Measurements from ENCODE around the gene MYO3A.
"Not testable (repeated sequence)": the region's sequence is repeated elsewhere in the genome, so short reads cannot be mapped to it uniquely, and the experiment has no call there.

MYO3A gene

DNA sequence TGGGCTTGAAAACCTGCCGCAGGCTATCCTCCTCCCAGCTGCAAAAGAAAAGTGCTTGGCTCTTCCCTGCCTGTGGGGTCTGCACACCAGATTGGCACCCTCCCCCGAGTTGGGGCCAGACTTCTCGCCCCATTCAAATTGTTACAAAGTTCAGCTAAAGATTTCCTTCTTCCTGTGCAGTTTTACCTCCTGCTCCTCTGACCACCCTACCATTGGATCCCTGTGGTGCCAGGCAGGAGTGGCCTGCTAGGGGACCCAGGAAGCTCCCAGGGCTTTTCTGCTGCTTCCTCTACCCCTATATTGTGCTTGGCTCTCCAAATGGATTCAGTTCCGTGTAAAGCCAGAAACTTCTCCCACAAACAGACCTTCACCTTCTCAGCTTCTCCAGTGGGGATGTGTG lies 147.4 kb downstream of the MYO3A start:
- no peak overlapping the region for H3K4me3 ChIP-seq (ENCODE audit: low read depth, low read length)
- TF ChIP-seq, protein P1, sequence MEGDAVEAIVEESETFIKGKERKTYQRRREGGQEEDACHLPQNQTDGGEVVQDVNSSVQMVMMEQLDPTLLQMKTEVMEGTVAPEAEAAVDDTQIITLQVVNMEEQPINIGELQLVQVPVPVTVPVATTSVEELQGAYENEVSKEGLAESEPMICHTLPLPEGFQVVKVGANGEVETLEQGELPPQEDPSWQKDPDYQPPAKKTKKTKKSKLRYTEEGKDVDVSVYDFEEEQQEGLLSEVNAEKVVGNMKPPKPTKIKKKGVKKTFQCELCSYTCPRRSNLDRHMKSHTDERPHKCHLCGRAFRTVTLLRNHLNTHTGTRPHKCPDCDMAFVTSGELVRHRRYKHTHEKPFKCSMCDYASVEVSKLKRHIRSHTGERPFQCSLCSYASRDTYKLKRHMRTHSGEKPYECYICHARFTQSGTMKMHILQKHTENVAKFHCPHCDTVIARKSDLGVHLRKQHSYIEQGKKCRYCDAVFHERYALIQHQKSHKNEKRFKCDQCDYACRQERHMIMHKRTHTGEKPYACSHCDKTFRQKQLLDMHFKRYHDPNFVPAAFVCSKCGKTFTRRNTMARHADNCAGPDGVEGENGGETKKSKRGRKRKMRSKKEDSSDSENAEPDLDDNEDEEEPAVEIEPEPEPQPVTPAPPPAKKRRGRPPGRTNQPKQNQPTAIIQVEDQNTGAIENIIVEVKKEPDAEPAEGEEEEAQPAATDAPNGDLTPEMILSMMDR (IDR thresholded peaks at IDR 0.05; ENCODE audit: borderline replicate concordance, insufficient read depth, low read depth, low read length): no peak

DNA sequence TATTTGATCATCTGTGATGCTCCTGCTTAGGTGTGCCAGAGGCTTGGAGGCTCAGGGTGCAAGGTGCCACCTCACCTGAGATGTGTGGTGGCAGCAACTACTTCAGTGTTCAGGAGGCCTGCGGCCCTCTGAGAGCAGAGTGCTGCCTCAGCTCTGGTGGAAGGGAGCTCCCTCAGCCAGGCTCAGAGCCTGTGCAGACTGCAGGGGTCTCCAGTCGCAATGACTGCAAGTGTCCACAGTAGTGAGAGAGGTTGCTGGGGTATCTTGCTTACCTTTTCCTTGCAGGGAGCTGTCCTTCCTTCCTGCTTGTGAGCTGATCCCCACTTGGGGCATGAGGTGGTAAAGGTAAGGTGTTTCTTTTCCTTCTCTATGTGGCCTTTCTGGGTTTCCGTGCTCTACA lies 151.5 kb downstream of the MYO3A start:
- no peak overlapping the region for H3K4me3 ChIP-seq (ENCODE audit: low read depth, low read length)
- TF ChIP-seq, protein P1 (IDR thresholded peaks at IDR 0.05; ENCODE audit: borderline replicate concordance, insufficient read depth, low read depth, low read length): no peak

DNA sequence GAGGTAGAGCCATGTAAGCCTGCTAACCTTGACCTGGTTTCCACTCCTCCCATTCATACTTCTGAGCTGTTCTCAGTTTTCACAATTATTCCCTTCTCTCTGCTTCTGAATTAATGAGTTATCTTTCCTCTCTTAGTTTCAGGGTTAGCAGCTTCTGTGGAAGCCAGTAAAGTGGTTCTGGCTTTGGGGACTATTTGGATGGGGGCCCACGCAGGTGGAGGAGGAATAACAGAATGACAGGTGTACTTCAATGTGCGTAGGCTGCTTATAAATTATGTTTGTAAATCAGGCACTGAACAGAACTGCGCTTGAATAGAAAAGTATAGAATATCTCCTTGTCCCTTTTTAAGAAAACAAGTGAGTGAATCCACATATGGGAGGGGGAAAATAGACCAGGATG lies 153.6 kb downstream of the MYO3A start:
- H3K4me3 ChIP-seq (ENCODE audit: low read depth, low read length): no peak overlapping the region
- TF ChIP-seq, protein P1 (IDR thresholded peaks at IDR 0.05; ENCODE audit: borderline replicate concordance, insufficient read depth, low read depth, low read length): no peak

DNA sequence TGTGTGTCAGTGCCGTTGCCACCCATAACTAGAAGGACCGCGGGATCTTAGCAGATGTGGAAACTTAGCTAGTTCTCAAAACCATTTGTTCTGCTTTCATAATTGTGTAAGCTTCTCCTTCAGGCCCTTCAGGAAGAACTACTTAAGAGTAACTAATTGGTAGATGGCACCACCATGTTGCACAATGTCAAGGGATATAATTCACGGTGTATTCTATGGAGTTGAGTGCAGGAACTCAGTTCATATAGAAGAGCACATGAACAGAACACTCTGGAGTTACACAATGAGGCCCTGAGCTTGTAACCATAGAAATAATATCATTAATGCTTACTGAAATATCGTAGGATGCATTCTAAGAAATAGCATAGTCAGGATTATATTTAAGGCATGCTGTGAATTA lies 156.0 kb downstream of the MYO3A start:
- H3K4me3 ChIP-seq (ENCODE audit: low read depth, low read length): no peak overlapping the region
- TF ChIP-seq, protein P1 (IDR thresholded peaks at IDR 0.05; ENCODE audit: borderline replicate concordance, insufficient read depth, low read depth, low read length): no peak

DNA sequence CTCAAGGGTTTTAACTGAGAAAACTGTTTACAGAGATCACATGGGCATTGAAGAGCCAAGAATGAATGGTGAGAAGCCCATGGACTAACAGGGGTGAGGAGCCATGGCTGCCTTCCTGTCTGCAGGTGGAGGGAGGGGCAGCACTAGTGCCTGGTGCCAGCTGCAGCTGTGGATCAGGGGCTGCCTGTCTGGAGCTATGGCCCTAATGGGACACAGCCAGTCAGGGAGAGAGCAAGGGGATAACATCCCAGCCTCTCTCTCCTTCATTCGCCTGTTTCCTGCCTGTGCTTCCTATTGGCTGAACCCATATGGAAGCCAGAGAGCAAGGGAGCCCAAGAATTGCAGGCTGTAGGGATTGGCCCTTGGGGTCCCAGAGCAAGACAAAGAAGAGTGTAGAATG lies 156.7 kb downstream of the MYO3A start:
- no peak overlapping the region for H3K4me3 ChIP-seq (ENCODE audit: low read depth, low read length)
- TF ChIP-seq, protein P1 (IDR thresholded peaks at IDR 0.05; ENCODE audit: borderline replicate concordance, insufficient read depth, low read depth, low read length): no peak

DNA sequence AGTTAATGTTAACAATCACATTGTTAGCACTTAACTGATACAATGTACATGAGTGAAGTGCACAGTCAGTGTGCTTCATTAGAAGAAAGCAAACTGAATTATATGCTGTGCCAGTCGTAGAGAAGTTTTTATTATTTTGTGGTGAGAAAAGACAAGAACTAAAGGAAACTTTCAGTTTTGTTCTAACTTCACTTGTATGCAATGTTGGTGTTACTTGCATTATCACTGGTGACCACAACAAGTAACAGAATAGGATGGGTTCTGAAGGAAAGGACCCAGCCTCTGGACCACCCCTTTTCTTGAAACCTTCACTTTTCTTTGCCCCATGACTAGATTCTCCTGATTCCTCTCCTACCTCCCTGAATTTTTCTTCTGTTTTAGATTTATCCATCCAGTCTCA lies 159.2 kb downstream of the MYO3A start:
- TF ChIP-seq, protein P1 (IDR thresholded peaks at IDR 0.05; ENCODE audit: borderline replicate concordance, insufficient read depth, low read depth, low read length): no peak
- H3K4me3 ChIP-seq (ENCODE audit: low read depth, low read length): no peak overlapping the region

DNA sequence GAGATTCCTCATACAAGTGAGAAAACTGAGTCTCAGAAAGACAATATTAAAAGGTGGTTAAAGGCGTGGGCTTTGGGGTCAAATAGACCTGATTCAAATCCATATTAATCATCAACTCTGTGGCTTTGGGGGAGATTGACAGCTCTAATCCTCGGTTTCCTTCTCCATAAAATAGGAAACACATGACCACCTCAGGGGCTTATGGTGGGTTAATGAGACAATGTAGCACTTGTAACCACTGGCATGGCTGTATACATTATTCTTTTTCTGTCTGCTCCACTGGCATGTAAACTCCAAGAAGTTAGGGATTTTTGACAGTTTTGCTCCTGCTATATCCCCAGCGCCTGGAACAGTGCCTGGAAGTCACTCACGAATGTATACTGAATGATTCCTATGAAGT lies 161.8 kb downstream of the MYO3A start:
- H3K4me3 ChIP-seq (ENCODE audit: low read depth, low read length): no peak overlapping the region
- TF ChIP-seq, protein P1 (IDR thresholded peaks at IDR 0.05; ENCODE audit: borderline replicate concordance, insufficient read depth, low read depth, low read length): no peak

DNA sequence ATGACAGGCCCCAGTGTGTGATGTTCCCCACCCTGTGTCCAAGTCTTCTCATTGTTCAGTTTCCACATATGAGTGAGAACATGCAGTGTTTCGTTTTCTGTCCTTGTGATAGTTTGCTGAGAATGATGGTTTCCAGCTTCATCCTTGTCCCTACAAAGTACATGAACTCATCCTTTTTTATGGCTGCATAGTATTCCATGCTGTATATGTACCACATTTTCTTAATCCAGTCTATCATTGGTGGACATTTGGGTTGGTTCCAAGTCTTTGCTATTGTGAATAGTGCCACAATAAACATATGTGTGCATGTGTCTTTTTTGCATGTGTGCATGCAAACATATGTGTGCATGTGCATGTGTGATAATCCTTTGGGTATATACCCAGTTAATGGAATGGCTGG lies 163.5 kb downstream of the MYO3A start:
- H3K4me3 ChIP-seq (ENCODE audit: low read depth, low read length): not testable (repeated sequence)
